Inflammatory macrophage treated with lipopolysaccharide for 4 hours (primary cell): Measurements from ENCODE around the gene DHRS1.

Experiments used
- DNase-seq: peaks from one replicate; pipeline ENCODE4 v3.0.0-alpha.2; 2020

Gene DHRS1

DNA sequence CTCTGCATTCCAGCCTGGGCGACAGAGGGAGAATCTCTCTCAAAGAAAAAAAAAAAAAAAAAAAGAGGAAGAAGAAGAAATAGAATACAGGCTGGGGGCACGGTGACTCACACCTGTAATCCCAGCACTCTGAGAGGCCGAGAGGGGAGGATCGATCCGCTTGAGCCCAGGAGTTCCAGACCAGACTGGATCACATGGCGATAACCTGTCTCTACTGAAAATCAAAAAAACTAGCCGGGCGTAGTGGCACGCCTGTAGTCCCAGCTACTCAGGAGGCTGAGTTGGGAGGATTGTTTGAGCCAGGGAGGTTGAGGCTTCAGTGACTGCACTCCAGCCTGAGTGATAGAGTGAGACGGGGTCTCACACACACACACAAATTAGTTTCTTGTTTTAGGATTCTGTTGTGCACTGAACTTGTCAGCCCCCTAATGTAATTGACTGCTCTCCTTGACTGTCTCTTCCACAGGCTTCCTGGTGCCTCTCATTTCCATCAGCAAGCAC, 56.2 kb downstream of the DHRS1 start:
- DNase-seq: peak; percentile 68

DNA sequence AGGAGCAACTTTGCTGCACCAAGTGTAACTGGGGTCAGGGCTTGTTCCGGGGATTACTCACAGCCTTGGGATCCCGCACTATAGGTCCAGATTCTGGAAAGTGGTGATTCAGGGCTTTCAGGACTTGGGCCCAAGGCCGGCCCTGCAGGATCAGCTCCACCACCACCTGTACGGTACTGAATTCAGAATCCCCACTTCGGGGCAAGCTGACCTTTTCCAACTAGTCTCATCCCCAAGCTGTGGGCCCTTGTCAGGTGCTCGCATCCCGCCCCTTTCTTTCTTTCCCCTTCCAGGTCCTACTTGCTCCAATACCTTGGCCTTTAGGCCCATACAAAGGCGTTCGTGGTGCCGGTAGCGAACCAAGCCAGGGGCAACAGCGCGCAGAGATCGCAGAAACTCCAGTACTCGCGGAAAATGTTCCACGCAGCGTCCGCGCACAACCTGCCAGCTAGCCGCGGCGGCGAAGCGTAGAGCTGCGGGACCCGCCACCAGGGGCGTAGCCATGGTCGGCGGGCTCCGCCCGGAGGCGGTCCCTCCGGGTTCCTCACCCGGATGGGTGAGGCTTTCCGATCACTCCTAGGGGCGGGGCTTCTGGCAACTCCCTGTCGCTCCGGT, 57.6 kb downstream of the DHRS1 start:
- DNase-seq: peak; percentile 95
